Caco-2 (cell line): ENCODE measurements around the gene SLC44A4. TPM values are rescaled to one million over a fixed set of nuclear protein-coding genes. Genes with fewer than 3 reads are reported as not detected.

Source experiments
- BruUV-seq: library from RNA; stranded (reverse); fragments of 400-500 nt; replicated peaks from 2 replicates; lab custom pipeline; 2021; lab: Mats Ljungman, UMichigan
- CTCF ChIA-PET: fragments of 300-600 bp; sonication (Branson Sonifier 250); formaldehyde crosslinking; loops from one replicate; lab custom pipeline; 2022; ENCODE audit warnings: antibody characterized with exemption; lab: Charles Lee
- POLR2A ChIA-PET: fragments of 300-600 bp; sonication (Branson Sonifier 250); formaldehyde crosslinking; loops from one replicate; lab custom pipeline; 2022; ENCODE audit warnings: antibody characterized with exemption; lab: Charles Lee
- DNase-seq, 2 experiments: peaks; one replicate each; pipeline versions ENCODE4 v3.0.0 to v3.0.0-alpha.2; 2020 to 2022
- H3K27me3 ChIP-seq: replicated peaks from 2 replicates; pipeline ENCODE4 v1.6.0; 2011; ENCODE audit warnings: low read length; ENCODE audit not compliant: control insufficient read depth, insufficient read depth
- H3K36me3 ChIP-seq: 2 replicates; pipeline ENCODE4 v1.5.1; 2011; ENCODE audit warnings: low read length; ENCODE audit not compliant: control insufficient read depth, insufficient read depth
- H3K4me1 ChIP-seq: fragments of 250-450 bp; sonication (Bioruptor Pico); 2 replicates; pipeline ENCODE4 v1.5.1; 2020; ENCODE audit warnings: mild to moderate bottlenecking
- H3K4me3 ChIP-seq: 2 replicates; pipeline ENCODE4 v1.5.1; 2011; ENCODE audit warnings: low read depth, mild to moderate bottlenecking, control low read depth, low read length
- H3K9me3 ChIP-seq: fragments of 250-450 bp; sonication (Bioruptor Pico); 2 replicates; pipeline ENCODE4 v1.5.1; 2020; ENCODE audit warnings: mild to moderate bottlenecking, moderate library complexity
- H3K27ac Mint-ChIP-seq: one replicate; pipeline ENCODE4 v1.8.0; 2022; ENCODE audit warnings: mixed read lengths; ENCODE audit not compliant: unreplicated experiment
- H3K27me3 Mint-ChIP-seq: one replicate; pipeline ENCODE4 v1.8.0; 2022; ENCODE audit warnings: mixed read lengths; ENCODE audit not compliant: insufficient read depth, unreplicated experiment
- H3K36me3 Mint-ChIP-seq: one replicate; pipeline ENCODE4 v1.8.0; 2022; ENCODE audit warnings: mild to moderate bottlenecking, mixed read lengths; ENCODE audit not compliant: insufficient read depth, unreplicated experiment
- H3K4me1 Mint-ChIP-seq: one replicate; pipeline ENCODE4 v1.8.0; 2022; ENCODE audit warnings: low read depth, mixed read lengths; ENCODE audit not compliant: unreplicated experiment
- H3K4me3 Mint-ChIP-seq: one replicate; pipeline ENCODE4 v1.8.0; 2022; ENCODE audit warnings: mild to moderate bottlenecking, moderate library complexity, mixed read lengths; ENCODE audit not compliant: unreplicated experiment
- H3K9me3 Mint-ChIP-seq: one replicate; pipeline ENCODE4 v1.8.0; 2022; ENCODE audit warnings: mixed read lengths; ENCODE audit not compliant: unreplicated experiment
- intact Hi-C: fragments of 100-400 bp; cut with micrococcal nuclease; formaldehyde crosslinking; loops from one replicate; pipeline ENCODE4 v1.10.0; 2022; ENCODE audit not compliant: unreplicated experiment
- total RNA-seq: library from RNA; stranded (reverse); gene quantifications from 2 replicates; pipeline ENCODE4 v1.2.3, GENCODE V29; 2022
- TF ChIP-seq, protein P1 (sequence below), 2 experiments: fragments of 200-600 bp in 1 of 2; IDR thresholded peaks; 1 replicate in 1 of 2; 2 replicates in 1 of 2; pipeline versions ENCODE4 v1.5.1 to v1.8.0; 2011 to 2022; ENCODE audit warnings: antibody characterized with exemption in 1 of 2, control low read depth in 1 of 2, inconsistent platforms in 1 of 2, low read depth in 1 of 2, low read length in 1 of 2, mild to moderate bottlenecking in 1 of 2, moderate library complexity in 1 of 2; ENCODE audit not compliant: insufficient read depth in 1 of 2, severe bottlenecking in 1 of 2, unreplicated experiment in 1 of 2

Gene SLC44A4
- total RNA-seq, 1 experiment from 2014 or later, result 0.57 TPM

DNA sequence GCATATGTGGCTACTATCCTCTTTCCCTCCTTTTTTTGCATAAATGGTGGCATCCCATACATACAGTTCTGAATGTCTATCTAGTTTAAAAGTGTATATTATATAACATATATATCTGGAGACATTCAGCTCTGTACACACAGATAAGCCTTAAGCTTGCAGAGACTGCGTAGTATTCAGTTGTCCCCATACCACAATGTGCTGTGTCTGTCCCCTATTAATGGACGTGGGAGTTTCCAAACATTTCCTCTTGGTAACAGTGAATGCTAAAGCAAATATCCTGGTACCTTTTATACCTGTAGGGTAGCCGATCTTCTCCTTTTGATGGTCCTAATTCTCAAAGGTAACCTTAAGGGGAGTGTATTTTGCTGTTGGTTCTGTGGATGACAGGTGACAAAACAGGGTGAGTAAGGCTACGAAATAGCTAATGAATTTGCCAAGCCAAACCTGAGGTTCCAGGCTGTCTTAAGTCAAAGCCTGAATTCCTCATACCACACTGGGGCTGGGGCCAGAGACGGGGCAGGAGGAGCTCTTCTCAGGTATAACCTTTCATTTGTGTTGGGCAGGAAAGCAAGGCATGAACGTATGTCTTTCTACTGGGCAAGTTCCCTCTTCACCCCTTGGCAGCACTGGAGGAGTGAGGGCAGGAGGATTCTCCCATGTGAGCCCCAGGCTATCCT is 41.0 kb upstream of the SLC44A4 start:
- CTCF ChIA-PET, result interaction anchor here (0.6 to 1.3 kb wide), 3 partner anchors 9 to 57 kb away, joined by 3 to 4 read pairs (median 3); no protein-coding TSS in a partner anchor
- Histone ChIP-seq H3K36me3 (no peaks in the 10 kb centered on the region), H3K4me3 (no peak overlapping the region), H3K27me3 (no peaks in the 10 kb centered on the region), H3K9me3 (no peaks in the 10 kb centered on the region), H3K4me1 (peaks cover 15% of the 10 kb centered on the region)
- POLR2A ChIA-PET, result interaction anchor here (0.7 kb wide), 1 partner anchor 22 kb away, joined by 7 read pairs; the partner anchor contains the start of gene EHMT2
- Mint-ChIP-seq H3K27ac (no peak overlapping the region), H3K9me3 (no peaks in the 10 kb centered on the region), H3K27me3 (no peaks in the 10 kb centered on the region), H3K4me3 (no peak overlapping the region), H3K4me1 (peaks cover 23% of the 10 kb centered on the region), H3K36me3 (no peaks in the 10 kb centered on the region)
- BruUV-seq, result no TSS peak
- intact Hi-C loops, result loop anchor here (2.0 kb wide), 1 partner anchor 21 kb away; no protein-coding TSS in a partner anchor
- TF ChIP-seq, protein P1, sequence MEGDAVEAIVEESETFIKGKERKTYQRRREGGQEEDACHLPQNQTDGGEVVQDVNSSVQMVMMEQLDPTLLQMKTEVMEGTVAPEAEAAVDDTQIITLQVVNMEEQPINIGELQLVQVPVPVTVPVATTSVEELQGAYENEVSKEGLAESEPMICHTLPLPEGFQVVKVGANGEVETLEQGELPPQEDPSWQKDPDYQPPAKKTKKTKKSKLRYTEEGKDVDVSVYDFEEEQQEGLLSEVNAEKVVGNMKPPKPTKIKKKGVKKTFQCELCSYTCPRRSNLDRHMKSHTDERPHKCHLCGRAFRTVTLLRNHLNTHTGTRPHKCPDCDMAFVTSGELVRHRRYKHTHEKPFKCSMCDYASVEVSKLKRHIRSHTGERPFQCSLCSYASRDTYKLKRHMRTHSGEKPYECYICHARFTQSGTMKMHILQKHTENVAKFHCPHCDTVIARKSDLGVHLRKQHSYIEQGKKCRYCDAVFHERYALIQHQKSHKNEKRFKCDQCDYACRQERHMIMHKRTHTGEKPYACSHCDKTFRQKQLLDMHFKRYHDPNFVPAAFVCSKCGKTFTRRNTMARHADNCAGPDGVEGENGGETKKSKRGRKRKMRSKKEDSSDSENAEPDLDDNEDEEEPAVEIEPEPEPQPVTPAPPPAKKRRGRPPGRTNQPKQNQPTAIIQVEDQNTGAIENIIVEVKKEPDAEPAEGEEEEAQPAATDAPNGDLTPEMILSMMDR (IDR thresholded peaks at IDR 0.05; ENCODE audit: insufficient read depth in 1 of 2, low read depth in 1 of 2, low read length in 1 of 2, severe bottlenecking in 1 of 2, unreplicated experiment in 1 of 2), result no peak
- no peak for DNase-seq

DNA sequence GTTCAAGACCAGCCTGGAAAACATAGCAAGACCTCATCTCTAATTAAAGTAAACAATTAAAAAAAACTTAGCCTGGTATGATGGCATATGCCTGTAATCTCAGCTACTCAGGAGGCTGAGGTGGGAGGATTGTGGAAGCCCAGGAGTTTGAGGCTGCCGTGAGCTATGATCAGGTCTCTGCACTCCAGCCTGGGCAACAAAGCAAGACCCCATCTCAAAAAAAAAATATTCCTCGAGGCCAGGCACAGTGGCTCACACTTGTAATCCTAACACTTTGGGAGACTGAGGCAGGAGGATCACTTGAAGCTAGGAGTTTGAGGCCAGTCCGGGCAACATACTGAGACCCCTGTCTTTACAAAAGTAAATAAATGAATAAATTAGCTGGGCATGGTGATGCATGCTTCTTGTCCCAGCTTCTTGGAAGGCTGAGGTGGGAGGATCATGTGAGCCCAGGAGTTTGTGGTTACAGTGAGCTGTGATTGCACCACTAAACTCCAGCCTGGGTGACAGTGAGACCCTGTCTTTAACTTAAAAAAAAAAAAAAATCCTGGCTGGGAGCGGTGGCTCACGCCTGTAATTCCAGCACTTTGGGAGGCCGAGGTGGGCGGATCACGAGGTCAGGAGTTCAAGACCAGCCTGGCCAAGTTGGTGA is 39.4 kb upstream of the SLC44A4 start:
- DNase-seq, result no peak

DNA sequence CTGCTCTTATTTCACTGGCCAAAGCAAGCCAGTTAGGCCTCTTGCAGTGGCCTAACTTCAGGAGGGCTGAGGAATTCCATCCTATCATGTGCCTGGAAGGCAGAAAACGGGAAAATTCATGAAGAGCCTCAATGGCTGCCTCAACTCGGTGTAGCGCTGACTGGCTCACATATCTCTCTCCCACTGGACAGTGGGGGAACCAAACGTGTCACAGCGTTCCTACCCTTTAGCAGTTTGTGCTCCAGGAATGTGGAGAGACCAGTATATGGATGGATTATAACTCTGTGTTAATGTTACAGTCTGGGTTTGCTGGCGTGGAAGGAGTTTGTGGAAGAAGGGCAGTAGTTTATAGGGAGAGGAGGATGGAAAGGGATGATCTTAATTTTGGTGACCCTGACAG is 37.0 kb upstream of the SLC44A4 start:
- Mint-ChIP-seq H3K27me3 (no peaks in the 10 kb centered on the region), H3K4me1 (peaks cover 15% of the 10 kb centered on the region), H3K4me3 (no peak overlapping the region), H3K36me3 (no peaks in the 10 kb centered on the region), H3K9me3 (no peaks in the 10 kb centered on the region), H3K27ac (no peak overlapping the region)
- H3K4me3 ChIP-seq, result no peak overlapping the region
- TF ChIP-seq, protein P1 (IDR thresholded peaks at IDR 0.05; ENCODE audit: insufficient read depth in 1 of 2, low read depth in 1 of 2, low read length in 1 of 2, severe bottlenecking in 1 of 2, unreplicated experiment in 1 of 2), result no peak
- BruUV-seq, result no TSS peak
- H3K9me3 ChIP-seq, result no peaks in the 10 kb centered on the region
- ChIA-PET POLR2A (no interaction called here), CTCF (no interaction called here)
- no peaks in the 10 kb centered on the region for H3K27me3 ChIP-seq
- intact Hi-C loops, result no loop called here
- peaks cover 14% of the 10 kb centered on the region for H3K4me1 ChIP-seq
- H3K36me3 ChIP-seq, result no peaks in the 10 kb centered on the region
- DNase-seq, result no peak

More for the DNA sequence above, 39.4 kb upstream of the SLC44A4 start:
- Mint-ChIP-seq H3K27ac (no peak overlapping the region), H3K27me3 (no peaks in the 10 kb centered on the region), H3K4me1 (peaks cover 23% of the 10 kb centered on the region), H3K9me3 (no peaks in the 10 kb centered on the region), H3K36me3 (no peaks in the 10 kb centered on the region), H3K4me3 (no peak overlapping the region)
- H3K36me3 ChIP-seq, result no peaks in the 10 kb centered on the region
- no TSS peak for BruUV-seq
- intact Hi-C loops, result no loop called here
- no peak overlapping the region for H3K4me3 ChIP-seq
- peaks cover 15% of the 10 kb centered on the region for H3K4me1 ChIP-seq
- TF ChIP-seq, protein P1 (IDR thresholded peaks at IDR 0.05; ENCODE audit: insufficient read depth in 1 of 2, low read depth in 1 of 2, low read length in 1 of 2, severe bottlenecking in 1 of 2, unreplicated experiment in 1 of 2), result no peak
- ChIA-PET POLR2A (interaction anchor here (0.7 kb wide), 1 partner anchor 78 kb away, joined by 3 read pairs; no protein-coding TSS in a partner anchor), CTCF (interaction anchor here (0.6 to 0.7 kb wide), 3 partner anchors 23 to 1050 kb away, joined by 4 to 5 read pairs (median 4); no protein-coding TSS in a partner anchor)
- no peaks in the 10 kb centered on the region for H3K27me3 ChIP-seq
- H3K9me3 ChIP-seq, result no peaks in the 10 kb centered on the region
